A549 (cell line): ENCODE measurements around the gene CACNA1H. TPM values are rescaled to one million over a fixed set of nuclear protein-coding genes. Genes with fewer than 3 reads are reported as not detected.

Experiments used
- ATAC-seq, 2 experiments: fragments of 200-7000 bp in 1 of 2; fragments of >200 bp in 1 of 2; cut with Nextera tagmentation in 1 of 2; cut with Tn5 transposase in 1 of 2; 3 replicates each; pipeline versions ENCODE4 v1.8.0 to v1.9.1; 2018 to 2020; ENCODE audit warnings: mild to moderate bottlenecking in 1 of 2, moderate library complexity in 1 of 2
- CTCF ChIA-PET: fragments of 300-600 bp; sonication (Branson Sonifier 250); formaldehyde crosslinking; extraction: SDS; loops from one replicate; lab custom pipeline; 2021; ENCODE audit warnings: antibody characterized with exemption, inconsistent platforms; lab: Yijun Ruan, JAX
- POLR2A ChIA-PET: fragments of 350-600 bp; formaldehyde crosslinking; extraction: SDS; loops from one replicate; lab custom pipeline; 2021; ENCODE audit warnings: antibody characterized with exemption, inconsistent platforms; lab: Yijun Ruan, JAX
- DNase-seq, 2 experiments: peaks; one replicate each; pipeline versions ENCODE4 v3.0.0 to v3.0.0-alpha.2; 2011 to 2016; ENCODE audit warnings: low read depth in 1 of 2, low spot score in 1 of 2
- FAIRE-seq: peaks from 2 replicates; lab custom pipeline; 2011; peaks lifted over from hg19 to GRCh38; lab: Jason Lieb, UNC
- H3K27ac ChIP-seq, 2 experiments: fragments of >200 bp; sonication (Bioruptor Twin); formaldehyde crosslinking; 3 replicates each; pipeline ENCODE4 v1.5.1; 2016 to 2017
- H3K4me1 ChIP-seq: fragments of >200 bp; sonication (Bioruptor Twin); formaldehyde crosslinking; 3 replicates; pipeline ENCODE4 v1.6.1; 2016
- H3K4me2 ChIP-seq: fragments of >200 bp; sonication (Bioruptor Twin); formaldehyde crosslinking; 3 replicates; pipeline ENCODE4 v1.6.1; 2016
- H3K4me3 ChIP-seq: fragments of >200 bp; sonication (Bioruptor Twin); formaldehyde crosslinking; 3 replicates; pipeline ENCODE4 v1.5.1; 2016
- H3K9me3 ChIP-seq: fragments of >200 bp; sonication (Bioruptor Twin); formaldehyde crosslinking; 3 replicates; pipeline ENCODE4 v1.6.1; 2016
- CBX8 ChIP-seq: fragments of 200-600 bp; sonication (generic); IDR thresholded peaks from 2 replicates; pipeline ENCODE4 v1.6.1; 2016
- CEBPB ChIP-seq, 2 experiments: fragments of >200 bp in 1 of 2; sonication (Bioruptor Twin) in 1 of 2; formaldehyde crosslinking in 1 of 2; IDR thresholded peaks; 2 replicates each; pipeline ENCODE4 v1.6.1; 2012 to 2016
- EP300 ChIP-seq, 2 experiments: fragments of >200 bp; sonication (Bioruptor Twin); formaldehyde crosslinking; IDR thresholded peaks; 2 replicates in 1 of 2; 3 replicates in 1 of 2; pipeline ENCODE4 v1.6.1; 2016 to 2017
- FOXS1 ChIP-seq: fragments of 250-450 bp; sonication (Bioruptor Pico); IDR thresholded peaks from 2 replicates; pipeline ENCODE4 v1.5.0; 2020; ENCODE audit warnings: mild to moderate bottlenecking, moderate library complexity
- HDAC2 ChIP-seq: fragments of 200-600 bp; sonication (generic); IDR thresholded peaks from 2 replicates; pipeline ENCODE4 v1.6.1; 2016
- HOXA7 ChIP-seq: fragments of 250-450 bp; sonication (Bioruptor Pico); IDR thresholded peaks from 2 replicates; pipeline ENCODE4 v1.5.0; 2020; ENCODE audit warnings: mild to moderate bottlenecking, moderate library complexity
- HOXB13 ChIP-seq: fragments of 250-450 bp; sonication (Bioruptor Pico); IDR thresholded peaks from 2 replicates; pipeline ENCODE4 v1.5.0; 2020; ENCODE audit warnings: low read depth, mild to moderate bottlenecking, moderate library complexity
- NPAS2 ChIP-seq: fragments of 250-450 bp; sonication (Bioruptor Pico); IDR thresholded peaks from 2 replicates; pipeline ENCODE4 v1.8.0; 2022; ENCODE audit warnings: mild to moderate bottlenecking, moderate library complexity, borderline replicate concordance
- NR3C1 ChIP-seq: fragments of >200 bp; sonication (Bioruptor Twin); formaldehyde crosslinking; IDR thresholded peaks from 3 replicates; pipeline ENCODE4 v1.6.1; 2017
- RAD21 ChIP-seq, 2 experiments: fragments of >200 bp in 1 of 2; sonication (Bioruptor Twin) in 1 of 2; formaldehyde crosslinking in 1 of 2; IDR thresholded peaks in 1 of 2; conservative IDR thresholded peaks in 1 of 2; 2 replicates in 1 of 2; 3 replicates in 1 of 2; pipeline ENCODE4 v1.6.1; 2012 to 2018; ENCODE audit warnings: inconsistent platforms in 1 of 2
- RNF2 ChIP-seq: fragments of 200-600 bp; sonication (generic); IDR thresholded peaks from 2 replicates; pipeline ENCODE4 v1.6.1; 2016; ENCODE audit warnings: low read depth, mild to moderate bottlenecking, antibody characterized with exemption, moderate library complexity, borderline replicate concordance
- SMC3 ChIP-seq: fragments of >200 bp; sonication (Bioruptor Twin); formaldehyde crosslinking; IDR thresholded peaks from 3 replicates; pipeline ENCODE4 v1.6.1; 2018; ENCODE audit warnings: inconsistent platforms
- SREBF2 ChIP-seq: fragments of 450-650 bp; IDR thresholded peaks from 2 replicates; pipeline ENCODE4 v1.6.1; 2014; ENCODE audit warnings: mild to moderate bottlenecking, moderate library complexity
- TFCP2L1 ChIP-seq: fragments of 250-450 bp; sonication (Bioruptor Pico); IDR thresholded peaks from 2 replicates; pipeline ENCODE4 v1.5.0; 2021; ENCODE audit warnings: mild to moderate bottlenecking
- WGBS: methylation state at CpG from one replicate; pipeline ENCODE4 v1.1.6; 2017; ENCODE audit errors: missing lambda C conversion rate; 5-methylcytosine and 5-hydroxymethylcytosine counted together
- polyA plus RNA-seq, 4 experiments: library from polyadenylated mRNA; depleted of rRNA in 3 of 4; stranded (reverse); fragments of >200 nt; fragmentation: RNase III in 1 of 4; extraction: RNeasy Plus Mini Kit Qiagen cat#74134 plus additional on column Dnase treatment in 1 of 4; gene quantifications; 2 replicates in 3 of 4; 3 replicates in 1 of 4; pipeline ENCODE4 v1.2.3, GENCODE V29; 2011 to 2017
- TF ChIP-seq, protein P1 (sequence below): fragments of >200 bp; sonication (Bioruptor Twin); formaldehyde crosslinking; IDR thresholded peaks from 3 replicates; pipeline ENCODE4 v1.5.1; 2016
- TF ChIP-seq, protein P2 (sequence below): fragments of 250-450 bp; sonication (Bioruptor Pico); IDR thresholded peaks from 2 replicates; pipeline ENCODE4 v1.5.0; 2020; ENCODE audit warnings: low read depth, mild to moderate bottlenecking, moderate library complexity
- TF ChIP-seq, protein P3 (sequence below): fragments of 450-650 bp; IDR thresholded peaks from 2 replicates; pipeline ENCODE4 v1.6.1; 2014; ENCODE audit warnings: antibody characterized with exemption

CACNA1H gene
- polyA plus RNA-seq, 2 of the 4 experiments (the other 2 are of a cell fraction): 7.2 to 15.8 TPM

DNA sequence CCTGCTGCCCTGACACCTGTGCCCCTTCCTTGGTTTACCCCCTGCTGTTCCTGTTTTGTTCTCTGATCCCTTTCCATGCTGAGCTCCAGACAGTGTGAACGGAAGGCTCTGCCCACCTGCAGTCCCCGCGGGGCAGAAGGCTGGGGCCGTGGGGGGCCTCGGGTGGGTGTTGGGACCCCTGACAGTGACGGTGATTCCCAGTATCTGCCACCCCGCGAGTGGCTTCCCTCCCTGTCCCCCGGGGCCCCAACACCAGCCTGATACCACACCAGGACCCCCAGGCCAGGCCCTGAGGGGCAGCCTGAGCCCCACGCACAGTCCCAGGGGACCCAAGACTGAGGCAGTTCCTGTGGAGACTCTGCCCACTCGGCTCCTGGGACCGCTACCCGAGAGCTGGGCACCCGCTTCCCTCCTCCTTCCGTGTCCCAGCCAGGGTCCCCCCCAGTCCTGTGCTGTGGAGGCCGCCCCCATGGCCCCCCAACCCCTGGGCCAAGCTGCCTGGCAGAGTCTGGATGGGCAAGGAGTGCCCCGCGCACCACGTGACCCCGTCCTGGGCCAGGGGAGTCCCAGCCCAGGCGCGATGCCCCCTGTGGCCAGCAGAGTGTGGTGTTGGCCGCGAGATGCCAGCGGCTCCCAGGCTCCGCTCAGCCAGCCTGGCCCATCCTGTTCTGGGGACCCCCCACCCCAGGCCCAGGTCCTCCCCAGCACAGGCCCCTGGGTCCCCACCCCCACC is 46.9 kb upstream of the CACNA1H start:
- ATAC-seq: peak; percentile 59 to 86
- no peak for FAIRE-seq
- whole genome bisulfite sequencing: 2% methylated on average over 9 of the region's 26 CpGs
- H3K9me3 ChIP-seq: no peaks in the 10 kb centered on the region
- no peak overlapping the region for H3K4me3 ChIP-seq
- H3K4me2 ChIP-seq: peak overlapping the region; percentile 64
- DNase-seq: peak; percentile 71 to 94
- ChIA-PET CTCF (interaction anchor here (0.6 to 4.5 kb wide), 35 partner anchors 9 to 512 kb away, joined by 3 to 26 read pairs (median 4); no protein-coding TSS in a partner anchor), POLR2A (no interaction called here)
- no peak for TF ChIP-seq SREBF2
- TF ChIP-seq, protein P1, sequence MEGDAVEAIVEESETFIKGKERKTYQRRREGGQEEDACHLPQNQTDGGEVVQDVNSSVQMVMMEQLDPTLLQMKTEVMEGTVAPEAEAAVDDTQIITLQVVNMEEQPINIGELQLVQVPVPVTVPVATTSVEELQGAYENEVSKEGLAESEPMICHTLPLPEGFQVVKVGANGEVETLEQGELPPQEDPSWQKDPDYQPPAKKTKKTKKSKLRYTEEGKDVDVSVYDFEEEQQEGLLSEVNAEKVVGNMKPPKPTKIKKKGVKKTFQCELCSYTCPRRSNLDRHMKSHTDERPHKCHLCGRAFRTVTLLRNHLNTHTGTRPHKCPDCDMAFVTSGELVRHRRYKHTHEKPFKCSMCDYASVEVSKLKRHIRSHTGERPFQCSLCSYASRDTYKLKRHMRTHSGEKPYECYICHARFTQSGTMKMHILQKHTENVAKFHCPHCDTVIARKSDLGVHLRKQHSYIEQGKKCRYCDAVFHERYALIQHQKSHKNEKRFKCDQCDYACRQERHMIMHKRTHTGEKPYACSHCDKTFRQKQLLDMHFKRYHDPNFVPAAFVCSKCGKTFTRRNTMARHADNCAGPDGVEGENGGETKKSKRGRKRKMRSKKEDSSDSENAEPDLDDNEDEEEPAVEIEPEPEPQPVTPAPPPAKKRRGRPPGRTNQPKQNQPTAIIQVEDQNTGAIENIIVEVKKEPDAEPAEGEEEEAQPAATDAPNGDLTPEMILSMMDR: peak; percentile 93
- no peak for TF ChIP-seq RNF2
- no peak for TF ChIP-seq EP300 (IDR thresholded peaks at IDR 0.05)
- peak; percentile 99 for TF ChIP-seq SMC3
- TF ChIP-seq FOXS1 (CRISPR knock-in tag): no peak
- TF ChIP-seq, protein P2, sequence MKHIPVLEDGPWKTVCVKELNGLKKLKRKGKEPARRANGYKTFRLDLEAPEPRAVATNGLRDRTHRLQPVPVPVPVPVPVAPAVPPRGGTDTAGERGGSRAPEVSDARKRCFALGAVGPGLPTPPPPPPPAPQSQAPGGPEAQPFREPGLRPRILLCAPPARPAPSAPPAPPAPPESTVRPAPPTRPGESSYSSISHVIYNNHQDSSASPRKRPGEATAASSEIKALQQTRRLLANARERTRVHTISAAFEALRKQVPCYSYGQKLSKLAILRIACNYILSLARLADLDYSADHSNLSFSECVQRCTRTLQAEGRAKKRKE (CRISPR knock-in tag): no peak
- TF ChIP-seq RAD21 (conservative IDR thresholded peaks at IDR 0.05 in 1 of 2, IDR thresholded peaks at IDR 0.05 in 1 of 2): peak; percentile 94 to 100
- no peak for TF ChIP-seq CEBPB (IDR thresholded peaks at IDR 0.05)
- no peak for TF ChIP-seq NR3C1
- TF ChIP-seq HOXB13 (CRISPR knock-in tag): no peak
- no peak for TF ChIP-seq HDAC2
- TF ChIP-seq CBX8: no peak
- no peak for TF ChIP-seq HOXA7 (CRISPR knock-in tag)
- no peak for TF ChIP-seq TFCP2L1
- TF ChIP-seq NPAS2: no peak
- TF ChIP-seq, protein P3, sequence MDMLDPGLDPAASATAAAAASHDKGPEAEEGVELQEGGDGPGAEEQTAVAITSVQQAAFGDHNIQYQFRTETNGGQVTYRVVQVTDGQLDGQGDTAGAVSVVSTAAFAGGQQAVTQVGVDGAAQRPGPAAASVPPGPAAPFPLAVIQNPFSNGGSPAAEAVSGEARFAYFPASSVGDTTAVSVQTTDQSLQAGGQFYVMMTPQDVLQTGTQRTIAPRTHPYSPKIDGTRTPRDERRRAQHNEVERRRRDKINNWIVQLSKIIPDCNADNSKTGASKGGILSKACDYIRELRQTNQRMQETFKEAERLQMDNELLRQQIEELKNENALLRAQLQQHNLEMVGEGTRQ: peak; percentile 94
- peak overlapping the region; percentile 23 to 54; a peak in 3 of 6 replicates for H3K27ac ChIP-seq
- peaks cover 22% of the 10 kb centered on the region for H3K4me1 ChIP-seq

DNA sequence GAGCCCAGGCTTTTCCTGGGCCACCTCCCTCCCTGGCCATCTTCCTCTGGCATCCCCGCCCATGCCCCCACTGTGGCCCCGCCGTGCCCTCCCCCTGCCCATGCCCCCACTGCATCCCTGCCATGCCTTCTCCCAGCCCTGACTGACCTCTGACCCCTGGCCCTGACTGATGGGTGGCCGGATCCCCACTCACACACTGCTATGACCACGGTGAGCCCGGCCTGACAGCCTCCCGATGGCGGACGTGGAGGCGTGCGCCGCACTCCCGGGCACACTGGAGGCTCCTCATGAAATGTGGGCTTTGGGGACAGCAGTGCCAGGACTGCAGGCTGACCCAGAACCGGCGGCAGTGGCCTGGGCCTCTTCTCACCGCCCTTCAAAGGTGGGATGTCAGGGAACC is 46.2 kb upstream of the CACNA1H start:
- WGBS: 59% methylated on average over 12 of the region's 16 CpGs
- no peaks in the 10 kb centered on the region for H3K9me3 ChIP-seq
- POLR2A ChIA-PET: no interaction called here
- peak; percentile 1; a peak in 3 of 6 replicates for ATAC-seq
- no peak overlapping the region for H3K27ac ChIP-seq
- H3K4me3 ChIP-seq: no peak overlapping the region
- TF ChIP-seq SMC3: no peak; the same call in 1 of the 3 replicates
- TF ChIP-seq, protein P1: 0 out of 3 replicates have a peak, but pooled peaks have one; percentile 29
- TF ChIP-seq, all 56 proteins: peak for 1
- H3K4me1 ChIP-seq: peaks cover 17% of the 10 kb centered on the region; the same call in 2 of the 3 replicates
- CTCF ChIA-PET: interaction anchor here (0.5 to 4.5 kb wide), 20 partner anchors 9 to 207 kb away, joined by 3 to 26 read pairs (median 4); no protein-coding TSS in a partner anchor
- peak overlapping the region; percentile 64; the same call in 1 of the 3 replicates for H3K4me2 ChIP-seq
- FAIRE-seq (no peak), DNase-seq (no peak)
